Stimulated activated CD8-positive, alpha-beta memory T cell treated with anti-CD3 and anti-CD28 coated beads, Interleukin-7, amount 100 ng/mL, for 48 hours (primary cell): ENCODE results near the gene STX4.
A peak's percentile ranks its signal among the peaks of the same experiment; 100 is the strongest.
"Not testable (repeated sequence)": the region's sequence is repeated elsewhere in the genome, so short reads cannot be mapped to it uniquely, and the experiment has no call there.

Experiments
- DNase-seq, 2 donors: peaks; one replicate each; pipeline ENCODE4 v3.0.0-alpha.2; 2020; ENCODE audit warnings: low read depth in 1 of 2; ENCODE audit errors: extremely low read depth in 1 of 2

Gene STX4

GRCh38 chr16:31017756-31018155, 15.6 kb upstream of the STX4 start:
- not testable (repeated sequence) for DNase-seq

- DNase-seq = no peak
Observed at GRCh38 chr16:31020536-31020935, 12.8 kb upstream of the STX4 start.

GRCh38 chr16:31022544-31023251, 10.7 kb upstream of the STX4 start:
- DNase-seq = no peak

- no peak for DNase-seq
Observed at GRCh38 chr16:31023252-31023602, 10.1 kb upstream of the STX4 start.

- no peak for DNase-seq
Observed at GRCh38 chr16:31023627-31024226, 9.6 kb upstream of the STX4 start.

- DNase-seq = no peak
Observed at GRCh38 chr16:31025339-31025738, 8.0 kb upstream of the STX4 start.

GRCh38 chr16:31029272-31029671, 4.1 kb upstream of the STX4 start:
- no peak for DNase-seq

GRCh38 chr16:31031276-31031675, 2.1 kb upstream of the STX4 start:
- no peak for DNase-seq

GRCh38 chr16:31033709-31034492, 543 bp downstream of the STX4 start:
- DNase-seq = peak; percentile 74 to 85

GRCh38 chr16:31036691-31037090, 3.3 kb downstream of the STX4 start:
- DNase-seq = no peak

GRCh38 chr16:31038993-31039392, 5.6 kb downstream of the STX4 start:
- no peak for DNase-seq

GRCh38 chr16:31042866-31043265, 9.5 kb downstream of the STX4 start:
- DNase-seq = no peak

- DNase-seq = no peak
Observed at GRCh38 chr16:31043352-31043751, 10.0 kb downstream of the STX4 start.

GRCh38 chr16:31043898-31044481, 10.6 kb downstream of the STX4 start:
- DNase-seq = no peak

- no peak for DNase-seq
Observed at GRCh38 chr16:31050280-31051030, 17.1 kb downstream of the STX4 start.

GRCh38 chr16:31052114-31052513, 18.8 kb downstream of the STX4 start:
- DNase-seq = no peak

- no peak for DNase-seq
Observed at GRCh38 chr16:31055613-31056012, 22.3 kb downstream of the STX4 start.

GRCh38 chr16:31061126-31061812, 27.9 kb downstream of the STX4 start:
- no peak for DNase-seq

GRCh38 chr16:31061813-31062440, 28.6 kb downstream of the STX4 start:
- no peak for DNase-seq

GRCh38 chr16:31063495-31063842, 30.1 kb downstream of the STX4 start:
- DNase-seq = no peak
